DMS79 (cell line): Measurements from ENCODE around the gene NXPH1.

ENCODE experiments used
- DNase-seq: peaks from one replicate; lab custom pipeline; 2025; lab: John Stamatoyannopoulos, UW

Gene NXPH1

DNA sequence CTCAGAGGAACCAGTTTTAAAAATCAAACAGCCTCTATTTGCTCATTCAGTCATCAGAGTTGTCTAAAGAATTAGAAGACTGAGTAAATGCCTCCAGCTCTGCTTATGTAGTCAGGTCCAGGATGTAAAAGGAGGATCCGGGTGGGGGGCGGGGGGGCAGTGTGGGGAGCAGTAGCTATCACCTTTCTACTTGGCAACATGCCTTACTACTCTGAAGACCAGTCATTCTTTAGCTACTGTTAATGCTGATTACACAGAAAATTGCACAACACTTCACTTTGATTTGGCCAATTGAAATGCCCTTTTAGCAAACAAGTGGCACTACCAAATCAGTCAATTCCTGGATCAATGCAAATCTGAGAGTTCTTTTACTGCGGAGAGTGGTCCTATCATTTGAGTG, 164.2 kb downstream of the NXPH1 start:
- peak; percentile 42 for DNase-seq

DNA sequence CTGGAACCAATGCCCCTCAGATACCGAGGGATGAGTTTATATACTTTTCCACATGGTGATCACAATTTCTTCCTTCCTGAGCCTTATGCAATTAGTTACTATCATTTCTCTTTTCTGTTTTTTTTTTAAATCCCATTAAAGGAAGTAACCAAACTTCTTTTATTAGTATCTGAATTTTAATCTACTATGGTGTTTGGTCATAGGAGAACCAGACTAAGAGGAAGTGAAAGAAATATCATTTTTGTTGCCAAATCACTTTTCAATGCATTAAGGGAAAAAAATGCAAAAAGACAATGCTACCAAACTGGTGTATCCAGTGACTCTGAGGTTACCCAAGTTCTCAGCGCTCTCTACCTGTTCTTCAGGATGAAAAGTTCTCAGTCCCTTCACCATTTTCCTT, 167.7 kb downstream of the NXPH1 start:
- no peak for DNase-seq

DNA sequence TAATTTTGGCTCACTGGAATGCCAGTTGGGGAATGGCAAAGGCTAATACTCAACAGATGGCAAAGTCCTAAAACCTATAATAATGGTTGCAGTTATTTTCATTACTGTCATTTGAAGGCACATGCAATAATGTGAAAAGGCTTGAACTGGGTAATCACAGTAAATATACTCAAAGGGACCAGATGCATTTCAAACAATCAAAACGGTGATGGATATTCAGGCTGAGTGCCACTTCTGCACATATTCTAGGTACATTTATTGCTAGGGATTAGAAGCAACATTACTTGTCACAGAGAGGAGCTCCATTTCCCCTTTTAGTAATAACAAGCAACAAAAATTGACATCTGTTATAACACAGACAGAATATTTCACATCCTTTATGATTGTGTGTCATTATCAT, 171.8 kb downstream of the NXPH1 start:
- no peak for DNase-seq

DNA sequence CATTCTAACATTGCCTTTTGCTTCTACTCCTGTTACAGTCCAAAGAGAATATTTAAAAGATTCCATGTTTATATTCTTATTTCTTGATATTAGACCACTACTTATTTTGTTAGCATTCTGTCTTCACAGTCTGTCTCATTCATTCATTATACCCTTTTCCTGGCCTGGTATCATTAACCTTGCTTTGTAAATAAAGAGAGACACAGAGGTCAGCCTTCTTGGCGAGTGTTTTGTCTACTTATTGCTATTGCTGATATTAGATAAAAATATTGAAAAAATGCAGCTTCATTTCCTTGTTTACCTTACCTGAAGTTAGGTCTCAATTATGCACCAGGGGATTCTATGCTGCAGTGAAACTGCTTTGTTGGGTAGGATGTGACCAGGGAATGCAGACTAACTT, 179.2 kb downstream of the NXPH1 start:
- no peak for DNase-seq

DNA sequence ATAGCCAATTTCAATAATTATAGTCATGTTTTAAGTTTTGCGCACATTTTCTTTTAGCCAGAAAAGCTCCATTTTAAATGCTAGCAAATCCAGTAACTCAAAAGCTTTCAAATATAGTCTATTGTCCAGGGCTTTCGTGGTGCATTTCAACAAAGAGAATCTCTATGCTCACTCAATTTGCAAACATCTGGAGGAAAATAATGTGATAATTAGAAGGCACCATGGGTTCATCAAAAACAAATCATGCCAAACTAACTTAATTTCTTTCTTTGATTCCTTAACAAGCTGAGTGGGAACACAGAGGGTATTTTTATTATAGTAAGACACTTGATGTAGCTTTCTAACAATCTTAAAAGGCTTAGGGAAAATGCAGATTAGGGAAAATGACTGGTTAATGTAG, 179.8 kb downstream of the NXPH1 start:
- no peak for DNase-seq

DNA sequence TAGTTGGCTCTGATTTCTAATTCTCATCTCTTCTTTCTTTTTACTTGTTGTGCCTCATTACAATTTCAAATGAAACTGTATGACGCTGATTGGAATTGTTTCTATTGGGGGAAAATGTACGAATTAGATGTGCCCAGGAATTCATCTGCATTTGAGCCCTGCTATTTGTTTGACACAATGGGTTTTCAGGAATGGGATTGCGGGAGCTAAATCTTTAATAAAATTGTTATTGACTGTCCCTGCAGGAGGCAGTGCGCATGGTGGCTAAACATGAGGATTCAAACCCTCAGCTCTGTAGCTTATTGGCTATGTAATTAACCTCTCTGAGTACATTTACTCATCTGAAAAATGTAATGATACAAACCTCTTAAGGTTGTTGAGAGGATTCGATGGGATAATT, 181.6 kb downstream of the NXPH1 start:
- DNase-seq = no peak

DNA sequence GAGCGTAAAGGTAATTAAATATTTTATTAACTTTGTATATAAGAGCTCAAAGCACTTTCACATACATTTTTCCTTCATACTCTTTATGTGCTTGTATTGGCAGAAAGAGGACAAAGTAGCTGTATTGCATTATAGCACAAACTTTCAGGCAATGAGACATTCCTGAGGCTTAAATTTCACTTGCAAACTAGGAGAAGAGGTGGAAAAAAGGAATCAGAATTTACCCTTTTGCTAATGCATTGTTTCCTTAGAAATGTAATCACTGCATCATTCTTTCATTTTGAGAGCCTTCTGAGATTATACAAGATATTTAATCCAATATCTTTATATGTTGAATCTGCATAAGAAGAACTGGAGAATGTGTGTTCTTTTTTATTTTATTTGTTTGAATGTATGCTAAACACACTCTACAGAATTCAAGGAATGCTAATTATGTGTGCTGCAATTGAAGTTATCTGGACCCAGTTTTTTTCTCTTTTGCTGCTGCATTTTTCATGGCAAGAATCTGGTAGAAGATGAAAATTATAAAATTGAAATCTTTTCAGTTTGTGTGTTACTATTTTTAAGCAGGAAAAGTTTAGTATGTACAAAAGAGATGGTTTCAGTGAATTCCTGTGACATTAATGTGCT, 185.1 kb downstream of the NXPH1 start:
- no peak for DNase-seq

DNA sequence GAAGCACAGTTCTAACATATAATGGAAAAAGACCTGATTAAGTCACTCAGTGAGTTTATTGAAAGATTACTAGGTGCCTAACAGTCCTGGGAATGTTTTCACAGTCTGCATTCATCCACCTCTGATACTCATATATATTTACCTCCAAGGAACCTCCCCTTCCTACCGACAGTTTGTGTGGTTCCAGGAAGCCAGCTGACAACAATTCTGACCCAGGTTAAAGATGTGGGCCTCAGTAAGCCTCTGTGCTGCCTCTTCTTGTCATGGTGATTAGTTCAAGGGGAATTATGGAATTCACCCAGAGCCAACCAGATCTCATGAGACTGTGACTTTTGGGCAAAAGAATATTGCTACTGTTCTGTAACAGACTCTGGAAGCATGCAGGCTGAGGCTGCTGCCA, 186.8 kb downstream of the NXPH1 start:
- no peak for DNase-seq

DNA sequence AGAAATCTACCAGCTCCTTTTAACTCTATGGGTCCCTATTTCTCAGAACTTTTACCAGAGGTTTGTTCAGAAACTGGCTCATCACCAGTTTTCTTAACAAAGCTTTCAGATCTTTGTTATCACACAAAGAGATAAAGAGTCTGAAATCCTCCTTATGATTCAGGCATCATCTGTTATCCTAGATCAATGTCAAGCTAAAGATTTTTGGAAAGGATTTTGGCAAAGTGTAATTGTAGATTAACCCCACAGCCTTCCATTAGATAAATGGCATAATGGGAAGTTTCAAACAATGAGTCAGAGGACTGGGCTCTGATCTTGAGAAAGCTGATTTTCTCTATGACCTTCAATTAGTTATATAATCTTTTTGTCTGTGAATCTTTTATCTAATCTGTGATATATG, 192.2 kb downstream of the NXPH1 start:
- DNase-seq = no peak

DNA sequence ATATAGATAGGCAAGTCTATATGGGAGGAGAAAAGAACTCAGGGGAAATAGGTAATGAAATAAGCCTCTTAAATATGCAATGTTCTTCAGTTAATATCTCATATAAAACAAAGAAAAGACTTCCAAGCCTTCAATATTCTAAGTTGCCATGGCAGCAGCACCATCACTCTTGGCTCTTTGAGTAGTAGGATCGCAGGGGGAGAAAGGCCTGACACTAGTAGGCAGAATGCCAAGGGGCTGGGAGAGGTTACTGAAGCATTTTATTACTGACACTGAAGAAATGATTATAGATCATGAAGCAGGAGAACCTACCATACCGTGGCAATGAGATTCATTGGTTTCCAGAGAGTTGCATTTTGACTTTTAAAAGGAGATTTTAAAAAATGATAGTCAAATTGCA, 193.9 kb downstream of the NXPH1 start:
- no peak for DNase-seq

DNA sequence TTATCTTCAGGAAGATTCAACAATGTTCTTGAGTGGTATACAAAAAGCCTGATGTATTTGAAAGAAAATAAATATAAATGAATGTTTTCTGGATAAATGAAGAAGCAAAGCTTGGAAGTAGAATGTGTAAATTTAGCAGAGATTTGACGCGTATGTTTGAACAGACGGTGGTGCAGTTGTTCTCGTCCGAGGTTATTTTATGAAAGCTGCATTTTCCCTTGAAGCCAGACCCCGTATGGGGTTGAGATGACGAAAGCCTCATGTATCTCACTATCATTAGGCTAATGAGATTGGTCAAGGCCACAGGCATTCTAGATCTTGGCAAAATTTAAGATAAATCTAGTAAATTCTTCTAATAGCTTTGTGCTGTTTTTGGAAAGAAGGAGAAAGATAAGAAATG, 195.2 kb downstream of the NXPH1 start:
- DNase-seq = no peak

DNA sequence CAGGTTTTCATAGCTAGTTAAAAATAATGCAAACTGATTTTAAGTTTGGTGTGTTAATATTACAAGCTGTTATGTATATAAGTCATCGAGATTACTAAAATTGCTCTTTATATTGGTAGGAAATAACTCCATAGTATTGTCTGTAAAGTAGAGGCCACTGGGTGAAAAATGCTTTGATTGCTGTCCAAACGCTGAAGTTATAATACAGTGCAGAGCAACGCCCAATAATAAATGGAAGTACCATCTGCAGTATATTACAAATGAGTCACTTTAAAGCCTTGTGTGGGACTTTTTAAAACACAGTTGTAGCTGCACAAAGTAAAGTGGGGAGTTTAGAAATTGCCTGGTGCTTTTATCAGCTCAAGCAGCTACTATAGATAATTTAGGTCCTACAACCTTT, 196.1 kb downstream of the NXPH1 start:
- DNase-seq = no peak

DNA sequence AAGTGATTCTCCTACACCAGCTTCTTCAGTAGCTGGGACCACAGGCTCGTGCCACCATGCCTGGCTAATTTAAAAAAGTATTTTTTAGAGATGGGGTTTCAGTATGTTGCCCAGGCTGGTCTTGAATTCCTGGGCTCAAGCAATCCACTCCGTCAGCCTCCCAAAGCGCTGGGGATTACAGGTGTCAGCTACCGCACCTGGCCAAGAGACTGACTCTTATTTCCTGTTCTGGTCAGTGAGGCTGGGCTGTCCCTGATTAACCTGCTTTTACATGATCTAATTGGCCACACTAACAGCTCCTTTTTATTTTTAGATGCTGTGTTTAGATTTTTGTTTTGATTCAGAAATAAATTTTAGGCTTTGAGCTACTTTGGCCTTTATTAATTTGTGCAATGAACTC, 203.9 kb downstream of the NXPH1 start:
- DNase-seq = no peak

DNA sequence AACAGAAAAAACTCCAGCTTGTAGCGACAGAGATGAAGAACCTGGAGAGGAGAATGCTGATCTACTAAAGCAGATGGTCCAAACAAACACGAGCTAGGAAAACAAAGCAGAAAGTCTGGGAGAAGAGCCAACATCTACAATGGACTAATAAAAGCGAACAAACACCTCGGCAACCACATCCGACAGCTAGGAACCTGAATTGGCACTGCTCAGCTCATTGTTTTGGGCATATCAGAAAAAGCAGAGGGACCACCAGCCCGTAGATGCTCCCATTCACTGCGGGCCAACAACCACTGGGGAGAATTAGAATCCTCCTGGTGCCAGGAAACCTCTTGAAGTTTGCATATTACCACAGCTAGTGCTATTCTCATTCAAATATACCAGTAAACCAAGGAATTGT, 204.7 kb downstream of the NXPH1 start:
- no peak for DNase-seq

DNA sequence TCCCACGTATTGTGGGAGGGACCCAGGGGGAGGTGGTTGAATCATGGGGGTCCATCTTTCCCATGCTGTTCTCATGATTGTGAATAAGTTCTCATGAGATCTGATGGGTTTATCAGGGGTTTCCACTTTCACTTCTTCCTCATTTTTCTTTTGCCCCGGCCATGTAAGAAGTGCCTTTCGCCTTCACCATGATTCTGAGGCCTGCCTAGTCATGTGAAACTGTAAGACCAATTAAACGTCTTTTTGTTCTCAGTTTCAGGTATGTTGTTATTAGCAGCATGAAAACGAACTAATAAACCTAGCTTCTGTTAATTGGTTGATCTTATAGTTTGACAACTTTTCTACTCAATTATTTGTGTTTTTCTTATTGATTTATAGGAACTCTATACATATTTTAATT, 206.3 kb downstream of the NXPH1 start:
- no peak for DNase-seq

DNA sequence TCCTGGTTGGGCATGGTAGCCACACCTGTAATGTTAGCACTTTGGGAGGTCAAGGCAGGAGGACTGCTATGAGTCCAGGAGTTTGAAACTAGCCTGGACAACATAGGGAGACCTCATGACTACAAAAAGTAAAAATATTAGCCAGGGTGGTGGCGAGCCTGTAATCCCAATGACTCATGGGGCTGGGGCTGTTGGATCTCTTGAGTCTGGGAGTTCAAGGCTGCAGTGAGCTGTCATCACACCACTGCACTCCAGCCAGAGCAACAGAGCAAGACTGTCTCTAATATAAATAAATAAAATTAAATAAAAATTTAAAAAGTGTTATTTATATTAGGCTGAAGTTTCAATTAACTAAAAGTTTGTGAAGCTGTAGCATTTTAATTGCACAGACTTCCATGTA, 207.3 kb downstream of the NXPH1 start:
- no peak for DNase-seq

DNA sequence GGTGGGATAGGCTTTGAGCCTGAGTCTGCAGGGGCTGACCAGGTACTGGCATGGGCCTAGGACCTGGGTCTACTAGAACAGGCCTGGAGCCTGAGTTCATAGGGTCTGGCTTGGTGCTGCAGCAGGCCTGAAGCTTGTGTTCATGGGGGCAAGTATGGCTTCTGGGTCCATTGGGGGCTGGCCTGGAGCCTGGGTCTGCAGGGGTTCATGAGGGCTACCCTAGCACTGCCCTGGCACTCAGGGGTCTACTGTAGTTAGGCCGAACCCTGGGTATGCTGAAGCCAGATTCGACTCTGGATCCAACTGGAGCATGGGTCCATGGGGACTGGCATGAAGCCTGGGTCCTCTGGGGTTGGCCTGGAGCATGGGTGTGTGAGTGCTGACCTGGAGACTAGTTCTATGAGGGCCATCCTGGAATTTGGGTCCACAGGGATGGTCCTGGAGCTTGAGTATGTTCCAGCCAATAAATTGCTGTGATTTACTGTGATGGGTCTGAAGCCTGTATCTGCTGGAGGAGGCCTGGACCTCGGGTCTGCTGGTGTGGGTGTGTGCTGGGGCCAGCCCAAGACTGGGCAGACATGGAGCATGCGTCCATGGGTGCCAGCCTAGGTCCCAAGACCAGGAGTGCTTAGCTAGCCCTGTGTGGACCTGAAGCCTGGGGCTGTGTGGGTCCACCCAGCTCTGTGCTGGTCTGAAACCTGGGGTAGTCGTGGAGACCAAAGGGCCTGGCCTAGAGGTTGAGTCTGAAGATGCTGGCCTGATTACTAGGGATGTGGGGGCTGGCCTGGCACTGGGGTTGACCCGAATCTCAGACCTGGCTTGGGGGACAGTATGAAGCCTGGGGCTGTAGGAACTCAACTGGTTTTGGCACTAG, 235.5 kb downstream of the NXPH1 start:
- no peak for DNase-seq

DNA sequence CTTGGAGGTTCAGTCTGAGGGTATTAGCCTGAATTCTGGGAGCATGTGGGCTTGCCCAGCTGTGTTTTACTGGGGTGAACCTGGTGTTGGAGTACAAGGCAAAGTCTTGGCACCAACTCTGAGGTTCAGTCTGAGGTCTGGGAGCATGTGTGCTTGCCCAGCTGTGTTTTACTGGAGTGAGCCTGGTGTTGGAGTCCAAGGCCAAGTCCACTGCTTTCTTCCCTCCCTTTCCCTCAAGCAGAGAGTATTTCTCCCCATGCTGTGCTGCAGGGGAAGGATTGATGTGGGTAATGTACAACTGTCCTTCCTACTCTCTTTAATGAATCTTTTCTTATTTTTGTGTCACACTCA, 236.1 kb downstream of the NXPH1 start:
- DNase-seq = no peak

DNA sequence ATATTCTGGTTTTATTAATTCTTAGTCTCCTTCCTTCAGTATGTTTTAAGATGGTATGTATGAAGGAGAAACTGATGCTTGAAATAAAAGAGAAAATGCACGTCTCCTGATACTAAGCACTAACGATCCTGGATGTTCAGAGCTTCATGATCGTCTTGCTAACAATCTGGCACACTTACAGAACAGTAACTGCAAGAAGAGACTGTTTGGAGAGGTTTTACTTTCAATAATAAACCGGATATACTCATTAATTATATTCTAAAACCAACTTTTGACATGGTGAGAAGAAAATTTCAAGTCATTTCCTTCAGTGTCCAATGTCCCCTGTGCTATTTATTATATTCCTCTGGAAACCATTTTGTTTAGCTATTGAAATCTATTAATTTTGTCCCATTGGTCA, 251.0 kb downstream of the NXPH1 start:
- DNase-seq = no peak

DNA sequence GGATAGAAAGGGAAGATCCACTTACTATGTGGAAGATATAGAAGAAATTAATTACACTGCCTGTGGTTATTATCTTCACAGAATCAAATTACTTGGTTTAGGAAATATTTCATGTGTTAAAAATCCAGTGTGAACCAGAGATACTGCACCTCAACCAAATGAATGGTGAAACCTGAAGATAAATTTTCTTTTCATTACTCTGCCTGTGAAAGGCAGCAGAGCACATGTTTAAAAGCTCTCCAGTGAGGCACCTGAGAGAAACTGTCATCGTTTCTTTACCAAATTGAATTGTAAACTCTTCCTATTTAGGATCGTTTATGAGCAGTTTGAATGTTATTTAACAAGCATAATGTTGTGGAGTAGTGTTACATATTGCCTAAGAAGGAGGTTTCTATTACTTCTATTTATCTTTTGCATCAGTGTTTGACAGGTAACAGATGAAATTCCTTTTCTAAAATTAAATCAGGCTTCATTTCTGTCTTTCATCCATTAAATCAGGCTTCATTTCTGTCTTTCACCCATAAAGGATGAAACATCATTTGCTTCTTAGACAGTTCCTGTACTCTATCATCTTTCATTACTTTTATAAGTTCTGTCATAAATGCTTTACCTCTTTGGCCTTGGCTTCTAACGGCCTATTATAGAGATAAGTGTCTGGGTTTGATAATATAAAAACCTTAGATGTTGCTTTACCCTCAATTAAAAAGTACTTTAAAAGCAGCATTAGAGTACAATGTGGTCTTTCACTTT, 266.6 kb downstream of the NXPH1 start:
- DNase-seq = no peak

DNA sequence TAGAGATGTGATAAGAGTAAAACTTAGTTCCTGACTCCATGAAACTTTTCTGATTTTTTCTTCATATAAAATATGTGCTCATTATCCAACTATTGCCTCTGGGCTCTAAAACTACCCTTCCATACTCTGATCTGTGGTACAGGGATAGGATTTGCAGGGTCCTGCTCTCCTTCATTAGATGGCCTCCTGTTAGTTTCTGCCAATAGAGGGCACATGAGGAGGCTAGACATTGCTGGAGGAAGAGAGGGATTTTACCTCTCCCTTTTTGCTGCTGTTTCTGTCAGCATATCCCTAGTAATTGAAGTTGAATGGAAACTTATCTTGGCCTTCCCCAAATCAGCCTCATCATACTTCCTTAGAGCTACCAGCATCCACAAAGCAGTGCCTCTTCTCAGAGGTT, 269.4 kb downstream of the NXPH1 start:
- DNase-seq = no peak

DNA sequence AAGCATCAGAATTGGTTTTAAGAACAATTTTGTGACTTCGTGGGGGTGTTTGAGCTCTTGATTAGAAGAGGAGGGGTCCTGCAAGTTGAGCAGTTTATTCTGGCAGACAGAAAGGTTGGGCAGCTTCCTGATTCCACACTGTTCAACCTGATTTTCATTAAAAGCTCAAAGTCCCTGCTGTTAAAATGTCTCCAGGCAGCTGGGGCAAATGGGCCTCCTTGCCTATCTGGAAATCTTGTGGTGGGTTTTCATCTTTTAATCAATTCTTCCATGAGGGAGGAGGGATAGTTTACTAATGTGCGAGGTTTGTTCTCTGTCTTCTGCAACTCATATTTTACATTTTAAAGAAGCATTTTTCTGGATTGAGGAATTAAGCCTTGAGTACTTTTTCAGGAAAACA, 276.7 kb downstream of the NXPH1 start:
- no peak for DNase-seq

DNA sequence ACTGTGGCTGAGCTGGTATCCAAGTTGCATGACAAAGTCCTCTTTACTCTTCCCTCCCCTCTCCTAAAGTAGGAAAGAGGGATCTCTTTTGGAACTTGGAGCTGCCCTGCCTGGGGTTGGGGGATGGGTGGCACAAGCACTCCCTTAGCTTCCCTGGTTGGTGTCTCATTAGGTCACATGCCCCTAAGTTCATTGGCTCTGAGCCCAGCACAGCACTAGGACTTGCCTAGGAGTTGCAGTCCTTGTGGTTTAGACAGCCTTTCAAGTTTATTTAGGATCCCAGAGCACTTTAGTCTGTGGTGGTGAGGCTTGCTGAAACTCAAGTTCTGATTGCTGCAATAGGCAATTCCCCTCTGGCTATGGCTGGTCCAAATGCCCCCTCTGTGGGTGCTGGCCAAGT, 281.4 kb downstream of the NXPH1 start:
- no peak for DNase-seq
